SK-N-SH (cell line): ENCODE data around the gene SLC10A7. TPM values are rescaled to one million over a fixed set of nuclear protein-coding genes. Genes with fewer than 3 reads are reported as not detected.

ENCODE experiments used
- CTCF ChIA-PET: fragments of 300-600, 350-600 bp; formaldehyde crosslinking; extraction: SDS; loops from one replicate; lab custom pipeline; 2021; lab: Yijun Ruan, JAX
- POLR2A ChIA-PET: fragments of 350-600 bp; sonication (Branson Sonifier 250); formaldehyde crosslinking; extraction: SDS; loops from one replicate; lab custom pipeline; 2020; ENCODE audit warnings: antibody characterized with exemption, inconsistent platforms; lab: Yijun Ruan, JAX
- DNase-seq: peaks from one replicate; pipeline ENCODE4 v3.0.0; 2012
- H2AFZ ChIP-seq: fragments of 200-600 bp; sonication (generic); 2 replicates; pipeline ENCODE4 v1.8.1; 2016; ENCODE audit warnings: antibody characterized with exemption, mild to moderate bottlenecking, low read depth
- H3F3A ChIP-seq: fragments of 200-600 bp; sonication (generic); replicated peaks from 2 replicates; pipeline ENCODE3; 2016; ENCODE audit warnings: antibody characterized with exemption, mild to moderate bottlenecking; ENCODE audit not compliant: insufficient read depth
- H3K27ac ChIP-seq, 2 experiments: fragments of 200-500 bp in 1 of 2; fragments of 200-600 bp in 1 of 2; sonication (Bioruptor generic) in 1 of 2; sonication (generic), shearing (Covaris generic) in 1 of 2; 2 replicates each; pipeline versions ENCODE4 v1.5.1 to v1.6.1; 2014 to 2016; ENCODE audit warnings: low read depth in 2 of 2, inconsistent platforms in 1 of 2, low read length in 1 of 2, mild to moderate bottlenecking in 1 of 2, mixed read lengths in 1 of 2
- H3K27me3 ChIP-seq: fragments of 200-600 bp; sonication (generic), shearing (Covaris generic); 2 replicates; pipeline ENCODE4 v1.6.1; 2016; ENCODE audit warnings: mixed run types; ENCODE audit not compliant: insufficient read depth
- H3K36me3 ChIP-seq, 2 experiments: fragments of 200-500 bp in 1 of 2; fragments of 200-600 bp in 1 of 2; sonication (Bioruptor generic) in 1 of 2; sonication (generic) in 1 of 2; replicated peaks in 1 of 2; 2 replicates each; pipeline versions ENCODE3 to v1.5.1; 2014 to 2016; ENCODE audit warnings: low read length in 1 of 2, mild to moderate bottlenecking in 1 of 2; ENCODE audit not compliant: insufficient read depth in 2 of 2, control insufficient read depth in 1 of 2
- H3K4me1 ChIP-seq, 2 experiments: fragments of 200-500 bp in 1 of 2; fragments of 200-600 bp in 1 of 2; sonication (Bioruptor generic) in 1 of 2; sonication (generic), shearing (Covaris generic) in 1 of 2; 2 replicates each; pipeline versions ENCODE4 v1.5.1 to v1.6.1; 2014 to 2016; ENCODE audit warnings: low read depth in 1 of 2, low read length in 1 of 2, mixed run types in 1 of 2; ENCODE audit not compliant: insufficient read depth in 2 of 2, control insufficient read depth in 1 of 2
- H3K4me2 ChIP-seq: fragments of 200-600 bp; sonication (generic), shearing (Covaris generic); 2 replicates; pipeline ENCODE4 v1.6.1; 2017; ENCODE audit warnings: mixed run types
- H3K4me3 ChIP-seq, 2 experiments: fragments of 200-500 bp in 1 of 2; fragments of 200-600 bp in 1 of 2; sonication (Bioruptor generic) in 1 of 2; sonication (generic), shearing (Covaris generic) in 1 of 2; 2 replicates each; pipeline versions ENCODE4 v1.5.1 to v1.8.1; 2014 to 2016; ENCODE audit warnings: low read depth in 2 of 2, inconsistent platforms in 1 of 2, low read length in 1 of 2, mild to moderate bottlenecking in 1 of 2, mixed read lengths in 1 of 2, moderate library complexity in 1 of 2
- H3K79me2 ChIP-seq: fragments of 200-600 bp; sonication (generic); 2 replicates; pipeline ENCODE4 v1.8.1; 2017; ENCODE audit warnings: mild to moderate bottlenecking; ENCODE audit not compliant: insufficient read depth
- H3K9ac ChIP-seq: fragments of 200-600 bp; sonication (generic); 2 replicates; pipeline ENCODE4 v1.6.1; 2017; ENCODE audit warnings: mixed run types
- H3K9me2 ChIP-seq: fragments of 200-600 bp; sonication (generic); 2 replicates; pipeline ENCODE4 v1.6.1; 2017; ENCODE audit warnings: mixed run types
- H3K9me3 ChIP-seq: fragments of 200-600 bp; sonication (generic); 2 replicates; pipeline ENCODE4 v1.6.1; 2017; ENCODE audit warnings: mixed run types, mild to moderate bottlenecking, moderate library complexity
- H4K20me1 ChIP-seq: fragments of 200-600 bp; sonication (generic); 2 replicates; pipeline ENCODE4 v1.6.1; 2017; ENCODE audit warnings: mild to moderate bottlenecking, mixed run types; ENCODE audit not compliant: insufficient read depth
- EP300 ChIP-seq, 2 experiments: IDR thresholded peaks; 2 replicates each; pipeline versions ENCODE4 v1.4.0 to v1.6.1; 2012; ENCODE audit warnings: borderline replicate concordance in 1 of 2, low read depth in 1 of 2, low read length in 1 of 2
- FOSL2 ChIP-seq: IDR thresholded peaks from 2 replicates; pipeline ENCODE4 v1.4.0; 2012; ENCODE audit warnings: low read depth, mild to moderate bottlenecking, moderate library complexity, borderline replicate concordance
- FOXM1 ChIP-seq: IDR thresholded peaks from 2 replicates; pipeline ENCODE4 v1.4.0; 2012; ENCODE audit warnings: low read depth, mild to moderate bottlenecking
- GATA2 ChIP-seq: sonication (generic); formaldehyde crosslinking; IDR thresholded peaks from 2 replicates; pipeline ENCODE4 v1.5.0; 2020; ENCODE audit warnings: mild to moderate bottlenecking, missing genetic modification reagents
- JUND ChIP-seq: IDR thresholded peaks from 2 replicates; pipeline ENCODE4 v1.4.0; 2012
- MEF2A ChIP-seq: IDR thresholded peaks from 2 replicates; pipeline ENCODE4 v1.4.0; 2012; ENCODE audit warnings: low read depth, borderline replicate concordance
- NRF1 ChIP-seq: IDR thresholded peaks from 2 replicates; pipeline ENCODE4 v1.6.1; 2012; ENCODE audit warnings: low read depth, mild to moderate bottlenecking, low read length
- RCOR1 ChIP-seq: fragments of 150-350 bp; IDR thresholded peaks from 2 replicates; pipeline ENCODE4 v1.6.1; 2017; ENCODE audit warnings: antibody characterized with exemption, low read length
- RFX5 ChIP-seq: IDR thresholded peaks from 2 replicates; pipeline ENCODE4 v1.6.1; 2012; ENCODE audit warnings: mild to moderate bottlenecking, improper control_type of control experiment, low read length
- WGBS: methylation state at CpG from one replicate; pipeline ENCODE4 v1.1.6; 2017; ENCODE audit warnings: low lambda C conversion rate; 5-methylcytosine and 5-hydroxymethylcytosine counted together
- polyA plus RNA-seq, 3 experiments: library from polyadenylated mRNA; depleted of rRNA; stranded (reverse); fragments of >200 nt; gene quantifications; 2 replicates each; pipeline ENCODE4 v1.2.3, GENCODE V29; 2012
- TF ChIP-seq, protein P1 (sequence below): IDR thresholded peaks from 2 replicates; pipeline ENCODE4; 2012
- TF ChIP-seq, protein P2 (sequence below): IDR thresholded peaks from 2 replicates; pipeline ENCODE4 v1.4.0; 2012; ENCODE audit warnings: low read depth, borderline replicate concordance
- TF ChIP-seq, protein P3 (sequence below): fragments of 150-350 bp; IDR thresholded peaks from 2 replicates; pipeline ENCODE4 v1.6.1; 2017; ENCODE audit warnings: antibody characterized with exemption, low read length, low read depth, borderline replicate concordance

Gene SLC10A7
- polyA plus RNA-seq, 1 of the 3 experiments (the other 2 are of a cell fraction), result 3.3 TPM

DNA sequence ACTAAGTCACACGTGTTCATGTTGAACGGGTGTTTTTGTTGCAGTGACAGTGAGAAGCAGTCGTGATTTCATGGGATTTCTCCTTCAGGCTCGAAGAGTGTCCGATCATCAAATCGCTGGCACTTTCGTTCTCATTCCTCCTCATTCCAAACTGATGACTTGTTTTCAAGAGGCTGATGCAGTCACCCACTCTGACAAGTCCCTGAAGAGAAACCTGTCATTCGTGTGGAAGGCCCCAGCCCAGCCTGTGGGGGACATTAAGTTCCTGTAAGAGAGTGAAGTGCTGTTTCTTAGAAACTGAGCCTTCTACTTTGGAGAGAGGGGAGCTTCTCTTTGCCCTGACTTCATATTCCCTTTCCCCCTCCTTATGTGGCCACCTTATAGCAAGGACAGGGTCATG is 299.4 kb downstream of the SLC10A7 start (continued):
- TF ChIP-seq RCOR1 (no peak), EP300 (IDR thresholded peaks at IDR 0.05; ENCODE audit: borderline replicate concordance in 1 of 2, low read depth in 1 of 2, low read length in 1 of 2) (no peak), MEF2A (no peak), GATA2 (CRISPR knock-in tag) (no peak), RFX5 (no peak)
- TF ChIP-seq, protein P1, sequence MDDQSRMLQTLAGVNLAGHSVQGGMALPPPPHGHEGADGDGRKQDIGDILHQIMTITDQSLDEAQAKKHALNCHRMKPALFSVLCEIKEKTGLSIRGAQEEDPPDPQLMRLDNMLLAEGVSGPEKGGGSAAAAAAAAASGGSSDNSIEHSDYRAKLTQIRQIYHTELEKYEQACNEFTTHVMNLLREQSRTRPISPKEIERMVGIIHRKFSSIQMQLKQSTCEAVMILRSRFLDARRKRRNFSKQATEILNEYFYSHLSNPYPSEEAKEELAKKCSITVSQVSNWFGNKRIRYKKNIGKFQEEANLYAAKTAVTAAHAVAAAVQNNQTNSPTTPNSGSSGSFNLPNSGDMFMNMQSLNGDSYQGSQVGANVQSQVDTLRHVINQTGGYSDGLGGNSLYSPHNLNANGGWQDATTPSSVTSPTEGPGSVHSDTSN, result no peak
- TF ChIP-seq, protein P2, sequence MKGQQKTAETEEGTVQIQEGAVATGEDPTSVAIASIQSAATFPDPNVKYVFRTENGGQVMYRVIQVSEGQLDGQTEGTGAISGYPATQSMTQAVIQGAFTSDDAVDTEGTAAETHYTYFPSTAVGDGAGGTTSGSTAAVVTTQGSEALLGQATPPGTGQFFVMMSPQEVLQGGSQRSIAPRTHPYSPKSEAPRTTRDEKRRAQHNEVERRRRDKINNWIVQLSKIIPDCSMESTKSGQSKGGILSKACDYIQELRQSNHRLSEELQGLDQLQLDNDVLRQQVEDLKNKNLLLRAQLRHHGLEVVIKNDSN, result no peak

DNA sequence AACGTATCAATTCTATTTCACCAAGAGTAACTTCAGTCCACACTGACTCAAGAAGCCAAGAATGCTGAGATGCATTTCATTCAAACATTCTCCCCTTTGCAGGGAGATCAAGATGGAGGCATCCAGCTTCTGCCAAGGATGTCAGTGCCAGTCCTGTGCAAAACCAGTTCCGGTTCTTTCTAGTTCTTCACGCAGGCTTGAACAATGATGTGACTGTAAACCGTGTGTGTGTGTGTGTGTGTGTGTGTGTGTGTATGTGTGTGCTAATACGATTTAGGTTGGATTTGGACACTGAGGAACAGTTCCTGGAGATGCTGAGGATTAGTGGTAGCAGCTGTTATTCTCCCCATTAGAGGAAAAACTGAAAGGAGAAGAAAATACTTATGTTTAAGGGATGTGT is 307.5 kb downstream of the SLC10A7 start, which contains the start of gene REELD1:
REELD1 (plus strand) TSS at position 301 of the 400 bp plus-strand sequence. CDS start 2,415 bp downstream, outside the sequence.
- Histone ChIP-seq H3K27me3 (no peaks in the 10 kb centered on the region), H3K4me2 (no peak within 1 kb of the TSS), H3K9ac (no peak within 1 kb of the TSS), H2AFZ (no peak within 1 kb of the TSS), H4K20me1 (no peaks in the 10 kb centered on the region), H3K9me2 (no peaks in the 10 kb centered on the region), H3K27ac (no peak within 1 kb of the TSS), H3K79me2 (no peaks in the 10 kb centered on the region), H3K4me3 (no peak within 1 kb of the TSS), H3K9me3 (no peaks in the 10 kb centered on the region), H3K36me3 (no peaks in the 10 kb centered on the region), H3F3A (no peaks in the 10 kb centered on the region), H3K4me1 (no peaks in the 10 kb centered on the region)
- no peak for TF ChIP-seq EP300 (IDR thresholded peaks at IDR 0.05; ENCODE audit: borderline replicate concordance in 1 of 2, low read depth in 1 of 2, low read length in 1 of 2)
- TF ChIP-seq, protein P3, sequence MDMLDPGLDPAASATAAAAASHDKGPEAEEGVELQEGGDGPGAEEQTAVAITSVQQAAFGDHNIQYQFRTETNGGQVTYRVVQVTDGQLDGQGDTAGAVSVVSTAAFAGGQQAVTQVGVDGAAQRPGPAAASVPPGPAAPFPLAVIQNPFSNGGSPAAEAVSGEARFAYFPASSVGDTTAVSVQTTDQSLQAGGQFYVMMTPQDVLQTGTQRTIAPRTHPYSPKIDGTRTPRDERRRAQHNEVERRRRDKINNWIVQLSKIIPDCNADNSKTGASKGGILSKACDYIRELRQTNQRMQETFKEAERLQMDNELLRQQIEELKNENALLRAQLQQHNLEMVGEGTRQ, result no peak
- TF ChIP-seq NRF1, result no peak
- no peak for TF ChIP-seq JUND
- TF ChIP-seq GATA2 (CRISPR knock-in tag), result no peak
- TF ChIP-seq, protein P1, result no peak
- no peak for TF ChIP-seq FOSL2
- TF ChIP-seq FOXM1, result no peak
- 90% methylated on average over 5 of the region's 5 CpGs for WGBS
- no peak for DNase-seq
- ChIA-PET POLR2A (no interaction called here), CTCF (interaction anchor here (1.1 kb wide), 1 partner anchor 12 kb away, joined by 3 read pairs; no protein-coding TSS in a partner anchor)
